WERI-Rb-1 (cell line): ENCODE measurements around the gene CREG1.
"Not testable (repeated sequence)": the region's sequence is repeated elsewhere in the genome, so short reads cannot be mapped to it uniquely, and the experiment has no call there.

ENCODE experiments used
- DNase-seq: peaks from one replicate; pipeline ENCODE4 v3.0.0-alpha.2; 2020
- H3K27ac ChIP-seq: fragments of 250-450 bp; sonication (Bioruptor Pico); 2 replicates; pipeline ENCODE4 v1.5.1; 2020; ENCODE audit warnings: mild to moderate bottlenecking, moderate library complexity
- H3K27me3 ChIP-seq: fragments of 250-450 bp; sonication (Bioruptor Pico); 2 replicates; pipeline ENCODE4 v1.5.1; 2021; ENCODE audit warnings: mild to moderate bottlenecking, low read depth, moderate library complexity; ENCODE audit not compliant: insufficient read depth, severe bottlenecking
- H3K36me3 ChIP-seq: fragments of 250-450 bp; sonication (Bioruptor Pico); 2 replicates; pipeline ENCODE4 v1.5.1; 2020; ENCODE audit warnings: mild to moderate bottlenecking, moderate library complexity
- H3K4me3 ChIP-seq: 2 replicates; pipeline ENCODE4 v1.5.1; 2011; ENCODE audit warnings: low read depth, mild to moderate bottlenecking, control low read depth, low read length
- H3K9me3 ChIP-seq: fragments of 250-450 bp; sonication (Bioruptor Pico); 2 replicates; pipeline ENCODE4 v1.5.1; 2021; ENCODE audit warnings: mild to moderate bottlenecking, moderate library complexity; ENCODE audit not compliant: severe bottlenecking
- CTCF ChIP-seq: IDR thresholded peaks from 2 replicates; pipeline ENCODE4 v1.5.1; 2011; ENCODE audit warnings: low read depth, mild to moderate bottlenecking, control low read depth, inconsistent platforms, low read length

CREG1 gene

GRCh38 chr1:167582722-167583121 is 29.2 kb upstream of the CREG1 start:
- no peak for DNase-seq
- H3K9me3 ChIP-seq: no peaks in the 10 kb centered on the region
- no peak for TF ChIP-seq CTCF
- no peaks in the 10 kb centered on the region for H3K27me3 ChIP-seq
- H3K27ac ChIP-seq: no peak overlapping the region
- H3K4me3 ChIP-seq: no peak overlapping the region
- H3K36me3 ChIP-seq: no peaks in the 10 kb centered on the region

- Histone ChIP-seq H3K27ac (no peak overlapping the region), H3K36me3 (no peaks in the 10 kb centered on the region), H3K9me3 (no peaks in the 10 kb centered on the region), H3K27me3 (no peaks in the 10 kb centered on the region), H3K4me3 (no peak overlapping the region)
- no peak for DNase-seq
- no peak for TF ChIP-seq CTCF
Observed at GRCh38 chr1:167582064-167582463, 28.5 kb upstream of the CREG1 start.

- TF ChIP-seq CTCF: no peak
- no peak overlapping the region for H3K4me3 ChIP-seq
- H3K27me3 ChIP-seq: no peaks in the 10 kb centered on the region
- no peaks in the 10 kb centered on the region for H3K9me3 ChIP-seq
- no peak for DNase-seq
- H3K27ac ChIP-seq: no peak overlapping the region
- H3K36me3 ChIP-seq: no peaks in the 10 kb centered on the region
Observed at GRCh38 chr1:167579986-167580385, 26.4 kb upstream of the CREG1 start.

GRCh38 chr1:167578939-167579521 is 25.5 kb upstream of the CREG1 start:
- no peak overlapping the region for H3K27ac ChIP-seq
- TF ChIP-seq CTCF: no peak

GRCh38 chr1:167575649-167576048 is 22.1 kb upstream of the CREG1 start:
- TF ChIP-seq CTCF: no peak
- Histone ChIP-seq H3K36me3 (no peaks in the 10 kb centered on the region), H3K4me3 (no peak overlapping the region), H3K27ac (no peak overlapping the region), H3K27me3 (no peaks in the 10 kb centered on the region), H3K9me3 (no peaks in the 10 kb centered on the region)
- no peak for DNase-seq

More at GRCh38 chr1:167578939-167579521, 25.5 kb upstream of the CREG1 start:
- DNase-seq: no peak
- H3K27me3 ChIP-seq: no peaks in the 10 kb centered on the region
- no peaks in the 10 kb centered on the region for H3K36me3 ChIP-seq
- H3K9me3 ChIP-seq: no peaks in the 10 kb centered on the region
- H3K4me3 ChIP-seq: no peak overlapping the region

- no peak overlapping the region for H3K27ac ChIP-seq
- no peak overlapping the region for H3K4me3 ChIP-seq
- TF ChIP-seq CTCF: no peak
- no peaks in the 10 kb centered on the region for H3K27me3 ChIP-seq
- no peaks in the 10 kb centered on the region for H3K36me3 ChIP-seq
- DNase-seq: no peak
- H3K9me3 ChIP-seq: no peaks in the 10 kb centered on the region
Observed at GRCh38 chr1:167573035-167573434, 19.5 kb upstream of the CREG1 start.

GRCh38 chr1:167570712-167571111 is 17.1 kb upstream of the CREG1 start:
- not testable (repeated sequence) for H3K36me3 ChIP-seq, DNase-seq, H3K9me3 ChIP-seq, H3K27me3 ChIP-seq, H3K4me3 ChIP-seq, H3K27ac ChIP-seq
